GM18508 (cell line): ENCODE measurements around the gene PDLIM5.
A peak's percentile ranks its signal among the peaks of the same experiment; 100 is the strongest.
"Not testable (repeated sequence)": the region's sequence is repeated elsewhere in the genome, so short reads cannot be mapped to it uniquely, and the experiment has no call there.

Experiments used
- ATAC-seq: cut with Tn5 transposase; IDR thresholded peaks from one replicate; pipeline ENCODE4 v1.9.1; 2021; ENCODE audit warnings: moderate number of reproducible peaks; ENCODE audit not compliant: insufficient read depth, unreplicated experiment

The PDLIM5 gene

DNA sequence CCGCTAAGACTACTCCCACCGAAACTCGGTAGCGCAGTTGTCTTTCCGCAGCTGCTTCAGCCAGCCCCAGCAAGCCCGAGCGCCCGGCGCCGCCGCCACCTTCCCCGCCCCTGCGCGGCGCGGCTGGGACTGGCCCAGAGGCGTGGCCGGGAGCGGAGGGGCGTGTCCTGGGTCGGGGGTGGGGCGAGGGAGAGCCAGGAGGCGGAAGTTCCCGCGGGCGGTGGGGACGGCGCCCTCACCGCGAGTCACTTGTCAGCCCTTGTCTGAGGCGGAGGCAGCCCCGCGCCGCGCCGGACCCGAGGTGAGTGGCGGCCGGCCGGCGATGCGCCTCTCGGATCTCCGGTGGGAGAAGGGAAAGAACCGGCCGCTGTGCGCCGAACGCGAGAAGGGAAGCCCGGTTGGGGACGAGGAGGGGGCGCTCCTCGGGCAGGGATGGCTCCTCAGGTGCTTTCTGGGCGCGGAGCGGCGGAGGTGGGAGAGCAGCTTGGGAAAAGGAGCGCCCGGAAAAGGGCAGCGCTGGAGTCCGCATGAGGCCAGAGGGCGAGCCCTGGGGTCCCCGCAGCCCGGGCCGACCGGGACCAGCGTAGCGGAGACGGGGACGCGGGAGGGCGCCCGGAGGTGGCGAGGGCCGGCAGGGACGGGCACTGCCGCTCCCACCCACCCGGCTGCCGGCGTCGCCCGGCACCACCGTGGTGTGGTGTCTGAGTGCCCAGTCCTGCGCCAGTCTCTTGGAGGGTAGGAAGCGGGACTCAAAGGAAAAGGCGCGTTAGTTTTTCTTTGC lies at the start of gene PDLIM5:
Gene PDLIM5 (plus strand): TSS at position 248 of the 781 bp plus-strand sequence. CDS start 3,347 bp downstream, outside the sequence.
- peak; percentile 67 for ATAC-seq

GRCh38 chr4:94402439-94402838 lies 49.3 kb upstream of the PDLIM5 start:
- ATAC-seq: not testable (repeated sequence)

GRCh38 chr4:94403751-94404150 lies 48.0 kb upstream of the PDLIM5 start:
- no peak for ATAC-seq

DNA sequence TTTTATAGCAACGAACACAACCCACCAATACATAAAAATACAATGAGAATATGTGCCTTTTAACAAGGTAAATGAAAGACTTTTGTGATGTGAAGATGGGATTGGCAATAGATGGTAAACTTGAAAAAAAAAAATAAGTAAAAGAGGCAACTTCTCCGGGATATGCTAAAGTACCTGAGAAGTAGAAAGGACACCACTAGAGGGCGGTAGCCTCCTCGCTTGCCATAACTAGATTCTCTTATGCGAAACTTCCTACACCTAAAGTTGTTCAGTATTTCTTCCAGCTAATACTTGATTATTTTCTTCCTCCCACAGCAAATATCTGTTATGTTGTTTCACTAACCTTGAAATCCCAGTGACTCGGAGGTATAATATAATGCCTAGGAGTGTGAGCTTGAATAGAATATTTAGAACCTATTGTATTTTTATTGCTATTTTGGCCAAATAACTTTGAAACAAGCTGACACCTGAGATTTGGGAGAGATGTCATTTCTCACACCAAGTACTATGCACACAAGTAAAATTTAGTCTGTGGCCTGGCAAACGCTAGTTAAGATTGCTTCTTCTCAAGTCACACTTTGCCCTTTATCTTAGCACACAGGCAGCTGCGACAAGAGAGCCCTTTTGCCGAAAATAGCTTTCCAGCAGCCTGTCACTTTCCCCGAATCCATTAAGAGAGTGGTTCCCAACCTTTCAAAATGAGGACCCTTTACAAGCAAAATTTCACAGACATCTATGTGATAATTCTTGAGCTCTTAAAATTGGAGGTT lies 44.9 kb upstream of the PDLIM5 start:
- ATAC-seq: peak; percentile 76

- no peak for ATAC-seq
These were observed 43.9 kb upstream of the PDLIM5 start for GRCh38 chr4:94407846-94408245.

DNA sequence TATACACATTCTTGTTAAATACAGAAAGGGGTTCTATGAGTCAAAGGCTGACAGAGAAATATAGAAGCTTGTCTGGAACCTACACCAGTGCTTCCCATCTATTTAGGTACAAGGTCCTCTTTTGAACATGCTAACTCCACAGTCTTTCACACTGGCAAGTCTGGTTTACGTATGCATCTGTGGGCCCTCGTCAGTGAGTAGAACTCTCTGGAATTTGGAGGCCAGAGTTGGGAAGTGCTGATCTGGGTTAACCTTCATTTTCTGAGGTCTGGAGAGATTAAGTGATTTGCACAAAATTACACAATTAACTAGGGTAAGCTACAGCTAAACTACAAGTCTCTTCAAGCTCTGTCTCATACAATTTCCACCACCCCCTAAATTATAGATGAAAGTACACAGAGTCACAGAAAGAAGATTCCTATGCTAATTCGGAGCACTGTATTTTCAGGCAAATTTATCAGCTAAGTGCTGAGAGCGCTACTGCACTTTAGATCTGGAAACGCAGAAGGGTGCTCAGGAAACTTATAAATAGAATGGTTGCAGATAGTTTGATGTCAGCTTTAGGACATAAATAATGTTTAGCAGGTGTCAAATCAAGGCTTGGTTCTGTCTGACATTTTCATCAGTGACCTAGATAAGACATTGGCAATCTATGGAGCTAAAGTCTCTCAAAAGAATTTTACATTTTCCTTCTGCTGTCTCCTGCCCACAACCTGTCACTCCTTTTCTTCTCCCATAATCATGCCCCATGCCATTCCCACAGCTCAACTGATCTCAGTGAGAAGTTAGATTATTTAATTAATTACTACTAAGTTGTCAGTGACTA lies 43.0 kb upstream of the PDLIM5 start:
- ATAC-seq: no peak

DNA sequence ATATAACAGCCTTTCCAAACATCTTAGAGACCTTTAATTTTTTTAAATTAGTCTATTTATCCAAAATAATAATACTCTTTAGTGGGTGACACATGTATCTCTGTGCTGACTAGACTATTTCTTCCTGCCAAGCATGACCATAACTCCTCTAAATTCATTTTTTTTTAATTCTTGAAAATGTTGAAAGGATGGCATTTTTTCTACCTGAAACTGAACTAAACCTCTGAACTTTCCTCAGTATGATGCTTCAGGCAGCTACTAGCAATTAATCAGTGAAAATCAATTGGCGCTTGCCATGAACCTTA lies 42.4 kb upstream of the PDLIM5 start:
- ATAC-seq: no peak

DNA sequence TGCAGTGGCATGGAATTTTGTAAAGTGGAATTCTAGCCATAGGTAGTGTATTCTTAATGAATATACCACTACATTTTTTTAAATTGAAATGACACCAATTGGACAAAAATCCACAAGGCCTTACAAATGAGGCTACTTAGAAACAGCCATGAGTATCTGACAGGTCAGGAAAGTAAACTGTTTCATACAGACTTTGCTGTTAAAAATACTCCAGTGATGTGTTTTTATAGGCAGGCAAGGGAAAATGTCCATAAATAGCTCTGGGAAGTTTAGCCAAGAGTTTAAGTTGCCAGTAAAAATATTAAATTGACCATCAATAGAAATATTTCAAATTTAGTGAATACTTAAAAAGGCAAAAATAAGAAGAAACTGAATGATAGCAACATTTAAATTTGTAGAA lies 41.8 kb upstream of the PDLIM5 start:
- ATAC-seq: no peak

DNA sequence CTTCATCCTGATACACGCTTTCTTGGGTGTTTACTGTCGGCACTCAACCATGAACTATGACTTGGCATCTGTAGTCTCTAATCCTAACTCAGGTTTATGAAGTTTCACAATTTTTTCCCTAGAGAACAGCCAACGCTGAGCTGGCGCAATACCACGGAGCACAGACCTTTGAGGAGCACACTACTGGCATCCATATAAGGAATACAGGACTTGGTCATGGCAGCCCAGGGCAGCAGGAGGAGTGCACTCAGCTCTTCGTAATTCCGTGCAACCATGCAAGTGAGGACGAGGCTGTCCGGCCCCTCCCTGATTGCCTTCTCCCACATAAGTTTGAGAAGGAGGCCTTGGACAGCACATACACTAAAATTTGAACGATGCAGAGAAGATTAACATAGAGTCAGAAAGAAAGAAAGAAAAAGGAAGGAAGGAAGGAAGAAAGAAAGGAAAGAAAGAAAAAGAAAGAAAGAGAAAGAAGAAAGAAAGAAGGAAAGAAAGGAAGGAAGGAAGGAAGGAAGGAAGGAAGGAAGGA lies 41.0 kb upstream of the PDLIM5 start:
- no peak for ATAC-seq

GRCh38 chr4:94411296-94411695 lies 40.4 kb upstream of the PDLIM5 start:
- ATAC-seq: no peak

GRCh38 chr4:94412019-94412657 lies 39.6 kb upstream of the PDLIM5 start:
- ATAC-seq: no peak

- ATAC-seq: no peak
These were observed 39.1 kb upstream of the PDLIM5 start for GRCh38 chr4:94412658-94413038.

DNA sequence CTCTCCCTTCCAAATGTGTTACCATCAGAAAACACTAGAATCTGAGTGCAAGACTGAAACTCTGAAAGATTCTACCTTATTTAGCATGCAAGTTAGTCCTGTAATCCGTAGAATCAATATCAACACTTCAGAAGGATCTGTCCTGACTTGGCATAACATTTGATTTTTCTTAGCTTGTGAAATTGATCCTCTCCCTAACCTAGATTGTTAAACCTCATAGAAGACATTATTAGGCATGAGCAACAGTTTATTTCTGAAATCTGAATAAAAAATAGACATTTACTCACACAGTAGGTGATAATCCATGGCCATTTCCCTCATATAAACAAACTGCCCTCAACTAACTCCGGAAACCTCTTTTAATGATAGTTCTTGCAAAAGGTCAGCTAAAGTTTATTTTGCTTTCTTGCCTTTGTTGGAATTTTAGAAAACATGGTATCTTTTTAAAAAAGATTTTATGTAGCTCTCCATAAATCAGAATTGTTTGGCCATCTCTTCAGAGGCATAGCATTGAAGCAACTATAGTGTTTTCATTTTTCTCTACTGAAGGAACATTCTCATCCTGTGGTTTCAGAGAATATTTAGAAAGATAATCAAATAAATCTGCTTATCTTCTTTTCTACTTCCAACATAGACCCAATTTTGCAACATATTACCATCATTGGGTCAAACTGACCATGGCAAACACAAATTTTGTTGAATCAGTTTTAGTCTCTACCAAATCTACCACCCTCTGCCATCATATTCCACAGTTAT lies 38.5 kb upstream of the PDLIM5 start:
- no peak for ATAC-seq

DNA sequence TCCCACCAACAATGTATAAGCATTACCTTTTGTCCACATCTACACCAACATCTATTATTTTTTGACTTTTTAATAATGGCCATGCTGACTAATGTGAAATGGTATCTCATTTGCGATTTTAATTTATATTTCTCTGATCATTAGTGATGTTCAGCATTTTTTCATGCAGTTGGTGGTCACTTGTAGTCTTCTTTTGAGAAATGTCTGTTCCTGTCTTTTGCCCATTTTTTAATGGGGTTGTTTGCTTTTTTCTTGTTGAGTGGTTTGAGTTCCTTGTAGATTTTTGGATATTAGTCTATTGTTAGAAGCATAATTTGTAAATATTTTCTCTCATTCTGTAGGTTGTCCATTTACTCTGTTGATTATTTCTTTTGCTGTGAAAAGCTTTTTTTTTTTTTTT lies 36.8 kb upstream of the PDLIM5 start:
- no peak for ATAC-seq

GRCh38 chr4:94415448-94415847 lies 36.3 kb upstream of the PDLIM5 start:
- no peak for ATAC-seq

DNA sequence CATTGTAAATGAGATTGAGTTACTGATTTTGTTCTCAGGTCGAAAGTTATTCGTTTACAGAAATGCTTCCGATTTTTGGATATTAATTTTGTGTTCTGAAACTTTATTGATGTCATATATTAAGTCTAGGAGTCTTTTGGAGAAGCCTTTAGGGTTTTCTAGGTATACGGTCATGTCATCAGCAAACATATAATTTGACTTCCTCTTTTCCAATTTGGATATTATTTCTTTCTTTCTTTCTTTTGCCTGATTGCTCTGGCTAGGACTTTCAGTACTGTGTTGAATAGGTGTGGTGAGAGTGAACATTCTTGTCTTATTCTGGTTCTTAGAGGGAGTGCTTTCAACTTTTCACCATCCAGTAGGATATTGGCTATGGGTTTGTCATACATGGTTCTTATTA lies 35.4 kb upstream of the PDLIM5 start:
- ATAC-seq: no peak

DNA sequence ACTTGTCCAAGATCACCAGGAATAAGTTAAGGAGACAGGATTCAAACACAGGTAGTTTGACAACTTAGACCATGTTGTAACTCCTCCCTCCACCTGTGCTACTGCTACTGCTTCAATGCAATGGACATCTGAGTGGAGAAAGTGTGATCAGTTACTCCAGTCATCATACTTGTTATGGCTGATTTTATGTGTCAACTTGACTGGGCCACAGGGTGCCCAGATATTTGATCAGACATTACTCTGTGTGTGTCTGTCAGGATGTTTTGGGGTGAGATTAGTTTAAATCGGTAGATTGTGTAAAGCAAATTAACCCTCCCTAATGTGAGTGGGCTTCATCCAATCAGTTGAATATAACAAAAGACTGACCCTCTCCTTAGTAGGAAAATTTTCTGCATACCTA lies 34.8 kb upstream of the PDLIM5 start:
- ATAC-seq: no peak

DNA sequence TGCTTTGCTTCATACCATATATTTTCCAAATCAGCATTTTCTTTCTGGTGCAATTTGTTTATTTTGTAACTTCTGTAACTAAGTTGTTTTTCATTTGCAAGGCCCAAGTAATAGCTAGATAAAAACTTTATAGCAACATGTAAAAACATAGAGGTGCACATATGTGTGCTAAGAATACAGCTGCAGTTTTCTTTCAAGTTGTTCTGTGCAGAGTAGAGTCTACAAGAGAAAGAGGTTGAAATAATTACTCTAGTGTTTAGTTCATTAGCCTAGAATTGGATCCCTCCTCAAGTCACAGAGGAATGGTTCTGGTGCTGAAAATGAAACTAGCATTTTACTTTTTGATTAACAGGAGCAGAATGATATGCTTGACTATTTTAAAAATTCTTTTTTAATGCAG lies 32.2 kb upstream of the PDLIM5 start:
- ATAC-seq: no peak

GRCh38 chr4:94419956-94420355 lies 31.8 kb upstream of the PDLIM5 start:
- ATAC-seq: no peak

GRCh38 chr4:94420356-94420755 lies 31.4 kb upstream of the PDLIM5 start:
- no peak for ATAC-seq
